CD4-positive, CD25-positive, alpha-beta regulatory T cell (primary cell): ENCODE measurements around the gene SDHD. TPM values are rescaled to one million over a fixed set of nuclear protein-coding genes. Genes with fewer than 3 reads are reported as not detected.

ENCODE experiments used
- polyA plus RNA-seq, 4 donors: library from polyadenylated mRNA; unstranded; fragments of 300-500 nt; fragmentation: Illumina TruSeq; gene quantifications; one replicate each; pipeline ENCODE4 v1.2.3, GENCODE V29; 2021
- total RNA-seq: library from RNA; stranded (reverse); gene quantifications from one replicate; pipeline ENCODE4 v1.2.3, GENCODE V29; 2022

SDHD gene
- total and polyA plus RNA-seq, 5 donors from 2014 or later: 37.0 to 200 (median 180) TPM

Other genes starting within 250 kb of the SDHD start
- 30.6 TPM for gene ALG9, start 215.3 kb upstream of the SDHD start, total RNA-seq
- 10 to 100 TPM; 13.9 to 18.4 (median 15.4) TPM for gene ALG9, start 215.3 kb upstream of the SDHD start, polyA plus RNA-seq
- gene FDXACB1, start 207.7 kb upstream of the SDHD start, total RNA-seq: 2.7 TPM
- 1 to 10 TPM; 5.0 to 8.3 (median 6.1) TPM for gene FDXACB1, start 207.7 kb upstream of the SDHD start, polyA plus RNA-seq
- gene CFAP68, start 207.3 kb upstream of the SDHD start, total RNA-seq: 8.3 TPM
- 10 to 100 TPM; 24.6 to 44.6 (median 27.4) TPM for gene CFAP68, start 207.3 kb upstream of the SDHD start, polyA plus RNA-seq
- not detected for gene CRYAB, start 175.1 kb upstream of the SDHD start, total RNA-seq
- gene CRYAB, start 175.1 kb upstream of the SDHD start, polyA plus RNA-seq: not detected
- gene HSPB2, start 174.1 kb upstream of the SDHD start, total RNA-seq: not detected
- not detected for gene HSPB2, start 174.1 kb upstream of the SDHD start, polyA plus RNA-seq
- gene C11orf52, start 168.0 kb upstream of the SDHD start, total RNA-seq: not detected
- gene C11orf52, start 168.0 kb upstream of the SDHD start, polyA plus RNA-seq: under 1 TPM in 1 of 4 donors, not detected in 3; 0.41 TPM
- 3.9 TPM for gene DIXDC1, start 149.5 kb upstream of the SDHD start, total RNA-seq
- 1 to 10 TPM in 3 of 4 donors, under 1 TPM in 1; 0.78 to 1.5 (median 1.3) TPM for gene DIXDC1, start 149.5 kb upstream of the SDHD start, polyA plus RNA-seq
- 16.3 TPM for gene DLAT, start 61.5 kb upstream of the SDHD start, total RNA-seq
- 10 to 100 TPM; 22.8 to 26.8 (median 24.2) TPM for gene DLAT, start 61.5 kb upstream of the SDHD start, polyA plus RNA-seq
- gene PIH1D2, start 12.9 kb upstream of the SDHD start, total RNA-seq: 0.47 TPM
- not detected for gene PIH1D2, start 12.9 kb upstream of the SDHD start, polyA plus RNA-seq
- 11.2 TPM for gene NKAPD1, start 12.6 kb upstream of the SDHD start, total RNA-seq
- gene NKAPD1, start 12.6 kb upstream of the SDHD start, polyA plus RNA-seq: 10 to 100 TPM; 11.0 to 13.1 (median 11.8) TPM
- gene TIMM8B, start 117 bp upstream of the SDHD start, total RNA-seq: 14.5 TPM
- 10 to 100 TPM; 60.8 to 91.3 (median 75.0) TPM for gene TIMM8B, start 117 bp upstream of the SDHD start, polyA plus RNA-seq
- 1.4 TPM for gene IL18, start 77.2 kb downstream of the SDHD start, total RNA-seq
- gene IL18, start 77.2 kb downstream of the SDHD start, polyA plus RNA-seq: not detected
- 0.67 TPM for gene TEX12, start 80.5 kb downstream of the SDHD start, total RNA-seq
- under 1 TPM in 1 of 4 donors, not detected in 3; 0.44 TPM for gene TEX12, start 80.5 kb downstream of the SDHD start, polyA plus RNA-seq
- gene BCO2, start 88.6 kb downstream of the SDHD start, total RNA-seq: 0.81 TPM
- not detected for gene BCO2, start 88.6 kb downstream of the SDHD start, polyA plus RNA-seq
- 71.5 TPM for gene PTS, start 139.6 kb downstream of the SDHD start, total RNA-seq
- 10 to 100 TPM in 2 of 4 donors, 1 to 10 TPM in 2; 7.1 to 12.0 (median 10.4) TPM for gene PTS, start 139.6 kb downstream of the SDHD start, polyA plus RNA-seq
- not detected for gene PLET1, start 174.0 kb downstream of the SDHD start, total RNA-seq
- not detected for gene PLET1, start 174.0 kb downstream of the SDHD start, polyA plus RNA-seq